ENCODE data around the gene FAM3D. TPM values are rescaled to one million over a fixed set of nuclear protein-coding genes. Genes with fewer than 3 reads are reported as not detected.
A peak's percentile ranks its signal among the peaks of the same experiment; 100 is the strongest.

The FAM3D gene
- total and polyA plus RNA-seq, 3 donors from 2014 or later: 0.19 to 0.41 TPM; not detected in 1

- intact Hi-C loops (cut with DNase I; ENCODE audit: low total_unique reads): no loop called here
These were observed 25.4 kb upstream of the FAM3D start for GRCh38 chr3:58691997-58692396.

DNA sequence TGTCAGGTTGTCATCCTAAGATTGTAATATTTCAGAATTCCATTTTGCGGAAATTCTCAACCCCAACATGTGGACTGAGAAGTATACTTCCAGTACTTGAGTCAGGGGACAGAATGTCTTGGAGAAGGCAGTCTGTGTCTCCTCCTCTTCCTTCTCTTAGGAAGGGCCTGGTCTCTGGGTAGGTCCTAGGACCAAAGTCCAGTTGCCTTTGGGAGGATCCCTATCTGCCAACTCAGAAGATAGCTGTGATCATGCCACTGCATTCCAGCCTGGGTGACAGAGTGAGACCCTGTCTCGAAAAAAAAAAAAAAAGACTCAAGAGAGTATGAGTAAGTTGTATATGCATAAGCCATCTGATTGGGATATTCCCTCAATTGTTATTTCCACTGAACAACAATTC, 23.9 kb upstream of the FAM3D start:
- Histone ChIP-seq H3K36me3 (ENCODE audit: low read depth, missing control alignments) (no peaks in the 10 kb centered on the region), H3K4me3 (no peak overlapping the region), H3K9me3 (no peaks in the 10 kb centered on the region), H3K4me1 (peaks cover 4% of the 10 kb centered on the region), H3K27ac (no peak overlapping the region), H3K27me3 (no peaks in the 10 kb centered on the region)
- TF ChIP-seq POLR2A (IDR thresholded peaks at IDR 0.05): no peak
- TF ChIP-seq, protein P1, sequence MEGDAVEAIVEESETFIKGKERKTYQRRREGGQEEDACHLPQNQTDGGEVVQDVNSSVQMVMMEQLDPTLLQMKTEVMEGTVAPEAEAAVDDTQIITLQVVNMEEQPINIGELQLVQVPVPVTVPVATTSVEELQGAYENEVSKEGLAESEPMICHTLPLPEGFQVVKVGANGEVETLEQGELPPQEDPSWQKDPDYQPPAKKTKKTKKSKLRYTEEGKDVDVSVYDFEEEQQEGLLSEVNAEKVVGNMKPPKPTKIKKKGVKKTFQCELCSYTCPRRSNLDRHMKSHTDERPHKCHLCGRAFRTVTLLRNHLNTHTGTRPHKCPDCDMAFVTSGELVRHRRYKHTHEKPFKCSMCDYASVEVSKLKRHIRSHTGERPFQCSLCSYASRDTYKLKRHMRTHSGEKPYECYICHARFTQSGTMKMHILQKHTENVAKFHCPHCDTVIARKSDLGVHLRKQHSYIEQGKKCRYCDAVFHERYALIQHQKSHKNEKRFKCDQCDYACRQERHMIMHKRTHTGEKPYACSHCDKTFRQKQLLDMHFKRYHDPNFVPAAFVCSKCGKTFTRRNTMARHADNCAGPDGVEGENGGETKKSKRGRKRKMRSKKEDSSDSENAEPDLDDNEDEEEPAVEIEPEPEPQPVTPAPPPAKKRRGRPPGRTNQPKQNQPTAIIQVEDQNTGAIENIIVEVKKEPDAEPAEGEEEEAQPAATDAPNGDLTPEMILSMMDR (IDR thresholded peaks at IDR 0.05): no peak
- intact Hi-C loops (cut with DNase I; ENCODE audit: low total_unique reads): no loop called here
- WGBS, 2 donors: 92 to 98% methylated on average over 2 of the region's 2 CpGs
- DNase-seq: no peak

More at GRCh38 chr3:58691997-58692396, 25.4 kb upstream of the FAM3D start:
- H3K4me3 ChIP-seq: no peak overlapping the region
- DNase-seq: no peak
- no peak overlapping the region for H3K27ac ChIP-seq
- no peaks in the 10 kb centered on the region for H3K36me3 ChIP-seq (ENCODE audit: low read depth, missing control alignments)
- H3K27me3 ChIP-seq: no peaks in the 10 kb centered on the region
- WGBS, 2 donors: 53 to 58% methylated on average over 1 of the region's 1 CpG
- no peaks in the 10 kb centered on the region for H3K9me3 ChIP-seq
- H3K4me1 ChIP-seq: peaks cover 4% of the 10 kb centered on the region
- TF ChIP-seq, protein P1 (IDR thresholded peaks at IDR 0.05): no peak
- TF ChIP-seq POLR2A (IDR thresholded peaks at IDR 0.05): no peak

DNA sequence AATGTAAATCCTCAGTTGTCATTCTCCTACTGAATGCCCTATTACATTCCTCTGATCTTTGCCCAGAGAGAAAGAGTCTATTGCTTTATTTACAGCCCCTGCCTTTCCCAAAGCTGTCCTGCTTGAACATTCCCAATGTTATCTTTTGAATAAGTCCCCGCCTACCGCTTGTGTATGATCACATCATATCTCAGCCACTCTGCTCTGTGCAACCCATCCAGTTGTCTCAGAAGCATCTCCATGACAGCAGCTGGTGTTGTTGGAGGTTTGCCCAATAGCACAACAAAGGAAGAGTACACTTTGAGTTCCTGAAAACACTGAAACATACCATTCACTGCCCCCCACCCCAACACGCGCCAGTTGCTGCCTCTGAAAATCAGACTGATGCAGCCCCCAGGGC, 22.0 kb upstream of the FAM3D start:
- peaks cover 2% of the 10 kb centered on the region for H3K4me1 ChIP-seq
- 76 to 85% methylated on average over 4 of the region's 4 CpGs for WGBS, 2 donors

GRCh38 chr3:58686847-58687246, 20.3 kb upstream of the FAM3D start:
- 73 to 83% methylated on average over 4 of the region's 4 CpGs for WGBS, 2 donors
- Histone ChIP-seq H3K27ac (no peak overlapping the region), H3K36me3 (ENCODE audit: low read depth, missing control alignments) (no peaks in the 10 kb centered on the region), H3K27me3 (no peaks in the 10 kb centered on the region), H3K4me3 (no peak overlapping the region), H3K9me3 (no peaks in the 10 kb centered on the region), H3K4me1 (no peaks in the 10 kb centered on the region)
- intact Hi-C loops (cut with DNase I; ENCODE audit: low total_unique reads): no loop called here
- TF ChIP-seq POLR2A (IDR thresholded peaks at IDR 0.05): no peak
- TF ChIP-seq, protein P1 (IDR thresholded peaks at IDR 0.05): no peak
- peak; percentile 25 for DNase-seq

More for the DNA sequence above, 22.0 kb upstream of the FAM3D start:
- intact Hi-C loops (cut with DNase I; ENCODE audit: low total_unique reads): no loop called here
- TF ChIP-seq, protein P1 (IDR thresholded peaks at IDR 0.05): no peak
- TF ChIP-seq POLR2A (IDR thresholded peaks at IDR 0.05): no peak
- no peak overlapping the region for H3K27ac ChIP-seq
- H3K36me3 ChIP-seq (ENCODE audit: low read depth, missing control alignments): no peaks in the 10 kb centered on the region
- no peak overlapping the region for H3K4me3 ChIP-seq
- H3K9me3 ChIP-seq: no peaks in the 10 kb centered on the region
- DNase-seq: no peak
- H3K27me3 ChIP-seq: no peaks in the 10 kb centered on the region

DNA sequence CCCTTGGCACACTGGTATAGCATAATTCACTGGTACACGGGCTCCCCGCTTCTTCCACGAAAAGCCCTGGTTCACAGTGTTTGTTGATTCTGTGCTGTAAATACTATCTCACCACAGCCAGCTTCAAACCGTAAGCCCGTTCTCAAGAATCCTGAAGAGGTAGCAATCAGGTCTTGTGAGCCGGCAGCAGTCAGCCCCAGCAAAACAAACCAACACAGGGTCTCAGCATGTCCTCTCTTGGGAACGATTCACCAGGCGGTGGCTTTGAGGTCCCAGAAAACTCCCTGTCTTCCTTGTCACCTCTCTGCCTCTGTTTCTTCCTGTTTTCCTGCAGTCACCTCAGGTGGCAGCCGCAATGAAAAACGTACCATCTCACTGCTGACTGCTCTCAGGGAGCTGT, 19.1 kb upstream of the FAM3D start:
- no peaks in the 10 kb centered on the region for H3K27me3 ChIP-seq
- no peak for DNase-seq
- no peak overlapping the region for H3K27ac ChIP-seq
- no peaks in the 10 kb centered on the region for H3K36me3 ChIP-seq (ENCODE audit: low read depth, missing control alignments)
- intact Hi-C loops (cut with DNase I; ENCODE audit: low total_unique reads): no loop called here
- TF ChIP-seq, protein P1 (IDR thresholded peaks at IDR 0.05): no peak
- TF ChIP-seq POLR2A (IDR thresholded peaks at IDR 0.05): no peak
- no peak overlapping the region for H3K4me3 ChIP-seq
- H3K4me1 ChIP-seq: no peaks in the 10 kb centered on the region
- H3K9me3 ChIP-seq: no peaks in the 10 kb centered on the region
- 67 to 77% methylated on average over 10 of the region's 10 CpGs for WGBS, 2 donors

Measured in testis (tissue), 3 donors.